ENCODE data around the gene PIGS.
"Not testable (repeated sequence)": the region's sequence is repeated elsewhere in the genome, so short reads cannot be mapped to it uniquely, and the experiment has no call there.

The PIGS gene

GRCh38 chr17:28571361-28572122, at the start of gene PIGS:
TSS of gene PIGS (minus strand) at chr17:28571524. CDS start at chr17:28571496, 28 bp downstream.
- peak; percentile 94 to 100 for DNase-seq

- no peak for DNase-seq
Measured at GRCh38 chr17:28620010-28620409, 48.7 kb upstream of the PIGS start.

- no peak for DNase-seq
Measured at GRCh38 chr17:28618464-28618863, 47.1 kb upstream of the PIGS start.

GRCh38 chr17:28616281-28616680, 45.0 kb upstream of the PIGS start:
- DNase-seq, result no peak

GRCh38 chr17:28615260-28615940, 44.1 kb upstream of the PIGS start:
- DNase-seq, result no peak

GRCh38 chr17:28613931-28614381, 42.6 kb upstream of the PIGS start, which contains the start of gene RSKR:
TSS of gene RSKR (minus strand) at chr17:28614185. CDS start at chr17:28614161, 24 bp downstream.
- DNase-seq, result no peak

GRCh38 chr17:28612936-28613872, 41.9 kb upstream of the PIGS start:
- DNase-seq, result peak in 1 of 2 experiments; percentile 69

GRCh38 chr17:28612531-28612930, 41.2 kb upstream of the PIGS start:
- no peak for DNase-seq

- DNase-seq, result no peak
Measured at GRCh38 chr17:28610376-28610775, 39.1 kb upstream of the PIGS start.

GRCh38 chr17:28604031-28604430, 32.7 kb upstream of the PIGS start:
- not testable (repeated sequence) for DNase-seq

GRCh38 chr17:28599311-28600184, 28.2 kb upstream of the PIGS start:
- DNase-seq, result peak; percentile 76 to 95

- peak; percentile 93 to 98 for DNase-seq
Measured at GRCh38 chr17:28598799-28599310, 27.5 kb upstream of the PIGS start, which contains the start of gene SPAG5. TSS of gene SPAG5 (minus strand) at chr17:28599025. CDS start at chr17:28598946, 79 bp downstream.

- peak in 1 of 2 experiments; percentile 63 for DNase-seq
Measured at GRCh38 chr17:28598389-28598788, 27.1 kb upstream of the PIGS start.

- DNase-seq, result no peak
Measured at GRCh38 chr17:28597606-28598383, 26.5 kb upstream of the PIGS start.

- no peak for DNase-seq
Measured at GRCh38 chr17:28592260-28592659, 20.9 kb upstream of the PIGS start.

- no peak for DNase-seq
Measured at GRCh38 chr17:28585851-28586250, 14.5 kb upstream of the PIGS start.

GRCh38 chr17:28584434-28584833, 13.1 kb upstream of the PIGS start:
- DNase-seq, result no peak

GRCh38 chr17:28582513-28582912, 11.2 kb upstream of the PIGS start:
- no peak for DNase-seq

- no peak for DNase-seq
Measured at GRCh38 chr17:28580959-28581358, 9.6 kb upstream of the PIGS start.

GRCh38 chr17:28579526-28579925, 8.2 kb upstream of the PIGS start:
- DNase-seq, result no peak
